ENCODE results near the gene IHH.

- TF ChIP-seq POLR2A (IDR thresholded peaks at IDR 0.05; ENCODE audit: borderline replicate concordance, extremely low read depth, insufficient read depth, insufficient read length), result no peak
- TF ChIP-seq REST (IDR thresholded peaks at IDR 0.05; ENCODE audit: low read depth), result no peak
- TF ChIP-seq, protein P1, sequence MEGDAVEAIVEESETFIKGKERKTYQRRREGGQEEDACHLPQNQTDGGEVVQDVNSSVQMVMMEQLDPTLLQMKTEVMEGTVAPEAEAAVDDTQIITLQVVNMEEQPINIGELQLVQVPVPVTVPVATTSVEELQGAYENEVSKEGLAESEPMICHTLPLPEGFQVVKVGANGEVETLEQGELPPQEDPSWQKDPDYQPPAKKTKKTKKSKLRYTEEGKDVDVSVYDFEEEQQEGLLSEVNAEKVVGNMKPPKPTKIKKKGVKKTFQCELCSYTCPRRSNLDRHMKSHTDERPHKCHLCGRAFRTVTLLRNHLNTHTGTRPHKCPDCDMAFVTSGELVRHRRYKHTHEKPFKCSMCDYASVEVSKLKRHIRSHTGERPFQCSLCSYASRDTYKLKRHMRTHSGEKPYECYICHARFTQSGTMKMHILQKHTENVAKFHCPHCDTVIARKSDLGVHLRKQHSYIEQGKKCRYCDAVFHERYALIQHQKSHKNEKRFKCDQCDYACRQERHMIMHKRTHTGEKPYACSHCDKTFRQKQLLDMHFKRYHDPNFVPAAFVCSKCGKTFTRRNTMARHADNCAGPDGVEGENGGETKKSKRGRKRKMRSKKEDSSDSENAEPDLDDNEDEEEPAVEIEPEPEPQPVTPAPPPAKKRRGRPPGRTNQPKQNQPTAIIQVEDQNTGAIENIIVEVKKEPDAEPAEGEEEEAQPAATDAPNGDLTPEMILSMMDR (IDR thresholded peaks at IDR 0.05 in 2 of 3, conservative IDR thresholded peaks at IDR 0.05 in 1 of 3; ENCODE audit: borderline replicate concordance in 1 of 3, insufficient read depth in 1 of 3, low read depth in 2 of 3, low read length in 2 of 3), result no peak
- no peak for TF ChIP-seq EZH2phosphoT487 (IDR thresholded peaks at IDR 0.05; ENCODE audit: borderline replicate concordance)
These were observed 24.8 kb downstream of the IHH start for GRCh38 chr2:219035942-219036341.
